ENCODE measurements around the gene PRXL2B.
"Not testable (repeated sequence)": the region's sequence is repeated elsewhere in the genome, so short reads cannot be mapped to it uniquely, and the experiment has no call there.

The PRXL2B gene

DNA sequence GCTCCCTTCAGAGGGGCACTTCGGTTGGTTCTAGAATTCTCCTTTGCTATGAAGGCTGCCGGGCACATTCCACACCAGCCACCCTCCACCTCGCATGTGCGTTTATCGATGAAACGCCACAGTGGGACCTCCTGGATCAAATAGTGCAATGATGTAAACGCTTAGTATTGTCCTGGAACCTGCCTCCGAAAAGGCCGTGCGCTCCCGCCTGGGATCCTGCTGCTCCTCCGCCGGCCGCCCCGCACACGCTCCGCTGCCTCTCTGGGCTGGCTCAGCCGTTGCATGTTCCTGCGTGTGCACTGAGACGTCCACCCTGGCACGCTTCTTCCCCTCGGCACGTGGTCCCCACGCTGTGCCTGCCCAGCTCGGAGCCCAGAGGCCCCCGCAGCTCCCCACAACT, 34.4 kb upstream of the PRXL2B start:
- Histone ChIP-seq H3K4me3 (ENCODE audit: low read length) (no peak overlapping the region), H3K9ac (ENCODE audit: low read depth, low read length) (no peak overlapping the region), H3K4me1 (ENCODE audit: insufficient read depth, low read length) (peaks cover 18% of the 10 kb centered on the region; the same call in 1 of the 2 replicates), H3K27me3 (ENCODE audit: insufficient read depth, low read length) (no peaks in the 10 kb centered on the region), H3K27ac (ENCODE audit: low read depth, low read length) (no peak overlapping the region), H3K36me3 (ENCODE audit: insufficient read depth, low read length) (no peaks in the 10 kb centered on the region), H3K9me3 (ENCODE audit: insufficient read depth, low read depth, low read length) (no peaks in the 10 kb centered on the region)
- 93% methylated on average over 23 of the region's 26 CpGs for WGBS

DNA sequence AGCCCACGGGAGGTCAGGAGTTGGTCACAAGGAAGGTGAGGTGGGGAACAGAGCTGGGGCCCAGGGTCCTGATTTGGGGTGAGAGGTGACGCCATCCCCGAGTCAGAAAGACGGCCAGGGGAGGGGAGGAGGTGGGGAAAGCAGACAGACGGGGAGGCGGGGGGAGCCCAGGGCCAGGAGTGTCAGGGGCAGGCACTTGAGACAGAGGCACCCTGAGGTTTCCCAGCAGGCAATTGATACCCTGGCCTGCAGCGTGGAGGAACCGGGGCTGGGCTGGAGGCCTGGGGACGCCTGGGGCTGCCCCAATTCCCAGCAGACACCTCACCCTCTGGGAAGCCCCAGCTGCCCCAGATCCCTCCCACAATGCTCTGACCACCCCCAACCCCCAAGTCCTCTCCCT, 33.5 kb upstream of the PRXL2B start:
- not testable (repeated sequence) for H3K9ac ChIP-seq (ENCODE audit: low read depth, low read length); H3K27ac ChIP-seq (ENCODE audit: low read depth, low read length); H3K36me3 ChIP-seq (ENCODE audit: insufficient read depth, low read length); H3K9me3 ChIP-seq (ENCODE audit: insufficient read depth, low read depth, low read length); H3K27me3 ChIP-seq (ENCODE audit: insufficient read depth, low read length); H3K4me3 ChIP-seq (ENCODE audit: low read length)
- H3K4me1 ChIP-seq (ENCODE audit: insufficient read depth, low read length), result 0 out of 2 replicates have a peak, but pooled peaks cover 10% of the 10 kb centered on the region
- 78% methylated on average over 7 of the region's 9 CpGs for WGBS

DNA sequence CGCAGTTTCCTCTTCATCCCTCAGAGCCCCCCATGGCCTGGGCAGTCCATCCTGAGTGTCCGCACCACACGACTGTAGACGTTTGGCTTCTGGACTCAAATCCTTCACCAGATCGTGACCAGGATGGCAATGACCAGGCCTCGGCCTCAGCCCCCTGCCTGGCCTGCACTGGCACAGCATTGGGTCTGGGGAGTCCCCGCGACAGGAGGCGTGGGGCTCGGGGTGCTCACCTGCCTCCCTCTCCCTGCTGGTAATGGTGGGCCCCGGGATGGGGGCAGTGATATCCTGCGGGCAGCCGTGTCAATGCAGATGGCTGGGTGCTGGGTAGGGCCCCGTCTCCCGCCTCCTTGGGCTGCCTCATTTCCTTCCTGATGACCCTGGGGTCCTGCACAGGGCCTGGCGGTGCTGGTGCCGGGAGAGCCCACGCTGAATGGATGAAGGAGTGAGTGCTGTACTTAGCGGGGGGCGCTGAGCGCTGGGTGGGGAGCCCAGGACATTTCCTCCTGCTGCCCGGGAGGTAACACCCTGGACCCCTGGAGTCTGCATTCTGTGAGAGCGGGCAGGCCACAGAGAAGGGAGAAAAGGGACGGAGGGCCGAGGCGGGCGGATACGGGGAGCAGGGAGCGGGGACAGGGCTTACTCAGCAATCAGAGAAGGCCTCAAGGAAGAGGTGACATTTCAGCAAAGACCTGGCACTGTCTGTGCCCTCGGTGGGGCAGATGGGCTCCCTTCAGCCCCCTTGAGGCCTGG, 32.5 kb upstream of the PRXL2B start:
- Histone ChIP-seq H3K9ac (ENCODE audit: low read depth, low read length) (no peak overlapping the region), H3K4me1 (ENCODE audit: insufficient read depth, low read length) (0 out of 2 replicates have a peak, but pooled peaks cover 5% of the 10 kb centered on the region), H3K9me3 (ENCODE audit: insufficient read depth, low read depth, low read length) (no peaks in the 10 kb centered on the region), H3K36me3 (ENCODE audit: insufficient read depth, low read length) (no peaks in the 10 kb centered on the region), H3K27me3 (ENCODE audit: insufficient read depth, low read length) (no peaks in the 10 kb centered on the region), H3K27ac (ENCODE audit: low read depth, low read length) (no peak overlapping the region), H3K4me3 (ENCODE audit: low read length) (no peak overlapping the region)
- 92% methylated on average over 30 of the region's 30 CpGs for WGBS

DNA sequence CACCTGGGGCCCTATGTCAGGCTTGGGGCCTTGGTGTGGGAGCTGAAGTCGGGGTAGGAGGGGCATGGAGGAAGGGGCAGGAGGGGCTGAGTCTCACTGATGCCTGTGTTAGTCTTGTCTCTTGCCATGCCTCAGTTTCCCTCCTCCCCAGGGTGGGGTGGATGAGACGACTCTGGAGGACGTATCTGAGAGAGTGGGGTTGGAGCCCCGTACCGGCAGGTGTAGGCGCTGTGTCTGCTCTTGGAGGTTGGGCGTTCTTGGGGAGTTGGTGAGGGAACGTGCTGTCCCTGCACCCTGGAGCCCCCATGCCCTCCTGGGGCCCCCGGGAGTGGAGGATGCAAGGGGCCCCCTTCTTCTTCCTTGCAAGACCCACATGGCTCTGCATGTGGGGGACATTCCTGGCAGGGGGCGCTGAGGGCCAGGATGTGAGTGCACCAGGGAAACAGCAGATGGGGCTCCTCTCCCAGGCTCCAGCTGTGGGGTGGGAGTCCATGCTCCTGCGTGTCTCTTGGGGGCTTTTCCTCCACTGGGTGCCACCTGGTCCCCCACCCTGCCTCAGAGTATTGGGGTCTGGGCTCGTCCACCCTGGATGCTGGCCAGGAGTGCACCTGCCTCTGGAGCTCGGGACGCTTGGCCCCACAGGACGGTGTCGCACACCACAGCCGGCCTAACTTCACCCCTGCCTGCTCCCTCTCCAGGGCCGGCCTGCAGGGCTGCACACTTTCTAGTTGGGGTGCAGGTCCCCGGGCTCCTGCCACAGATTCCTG, 31.8 kb upstream of the PRXL2B start:
- H3K9ac ChIP-seq (ENCODE audit: low read depth, low read length), result no peak overlapping the region
- no peak overlapping the region for H3K27ac ChIP-seq (ENCODE audit: low read depth, low read length)
- no peaks in the 10 kb centered on the region for H3K36me3 ChIP-seq (ENCODE audit: insufficient read depth, low read length)
- 0 out of 2 replicates have a peak, but pooled peaks cover 5% of the 10 kb centered on the region for H3K4me1 ChIP-seq (ENCODE audit: insufficient read depth, low read length)
- no peaks in the 10 kb centered on the region for H3K9me3 ChIP-seq (ENCODE audit: insufficient read depth, low read depth, low read length)
- no peak overlapping the region for H3K4me3 ChIP-seq (ENCODE audit: low read length)
- 85% methylated on average over 19 of the region's 19 CpGs for WGBS
- no peaks in the 10 kb centered on the region for H3K27me3 ChIP-seq (ENCODE audit: insufficient read depth, low read length)

DNA sequence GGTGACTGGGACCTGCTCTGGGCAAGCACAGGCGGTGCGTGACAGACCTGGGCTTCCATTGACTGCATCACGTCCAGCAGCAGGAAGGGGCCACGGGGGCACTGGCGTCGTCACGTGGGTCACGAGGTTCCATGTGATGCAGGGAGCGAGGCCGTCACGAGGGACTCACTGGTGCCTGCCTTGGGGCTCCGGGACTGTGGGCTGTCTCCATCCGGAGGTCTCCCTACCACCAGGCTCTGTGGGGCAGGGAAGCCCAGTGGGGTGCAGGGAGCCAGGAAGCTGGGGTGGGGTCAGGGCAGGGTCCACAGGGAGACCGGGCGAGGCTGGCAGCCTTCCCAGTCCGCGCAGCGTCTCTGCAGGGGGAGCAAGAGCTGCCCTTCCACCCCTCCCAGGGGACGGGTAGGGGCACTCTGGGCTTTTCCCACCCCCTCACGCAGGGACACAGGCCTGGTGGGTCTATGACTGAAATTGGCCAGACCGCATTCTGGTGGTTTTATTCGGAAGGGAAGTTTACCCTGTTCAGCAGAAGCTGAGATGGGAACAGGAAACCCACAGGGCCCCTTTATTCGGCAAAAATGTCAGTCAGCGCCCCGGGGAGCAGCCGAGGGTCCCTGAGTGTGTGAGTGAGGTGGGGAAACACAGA, 30.8 kb upstream of the PRXL2B start:
- H3K4me3 ChIP-seq (ENCODE audit: low read length), result no peak overlapping the region
- H3K27me3 ChIP-seq (ENCODE audit: insufficient read depth, low read length), result no peaks in the 10 kb centered on the region
- no peak overlapping the region for H3K9ac ChIP-seq (ENCODE audit: low read depth, low read length)
- H3K36me3 ChIP-seq (ENCODE audit: insufficient read depth, low read length), result no peaks in the 10 kb centered on the region
- no peak overlapping the region for H3K27ac ChIP-seq (ENCODE audit: low read depth, low read length)
- WGBS, result 90% methylated on average over 26 of the region's 26 CpGs
- 0 out of 2 replicates have a peak, but pooled peaks cover 5% of the 10 kb centered on the region for H3K4me1 ChIP-seq (ENCODE audit: insufficient read depth, low read length)
- H3K9me3 ChIP-seq (ENCODE audit: insufficient read depth, low read depth, low read length), result no peaks in the 10 kb centered on the region

DNA sequence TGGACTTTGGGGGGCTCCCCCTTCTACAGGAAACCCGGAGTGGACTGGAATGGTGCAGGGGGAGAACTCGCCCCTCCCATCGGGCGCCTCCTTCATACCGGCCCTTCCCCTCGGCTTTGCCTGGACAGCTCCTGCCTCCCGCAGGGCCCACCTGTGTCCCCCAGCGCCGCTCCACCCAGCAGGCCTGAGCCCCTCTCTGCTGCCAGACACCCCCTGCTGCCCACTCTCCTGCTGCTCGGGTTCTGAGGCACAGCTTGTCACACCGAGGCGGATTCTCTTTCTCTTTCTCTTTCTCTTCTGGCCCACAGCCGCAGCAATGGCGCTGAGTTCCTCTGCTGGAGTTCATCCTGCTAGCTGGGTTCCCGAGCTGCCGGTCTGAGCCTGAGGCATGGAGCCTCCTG, 30.3 kb upstream of the PRXL2B start, which contains the start of gene TNFRSF14:
TNFRSF14 (plus strand) TSS at position 95 of the 401 bp plus-strand sequence; CDS start at position 389, 294 bp downstream.
- 57% methylated on average over 15 of the region's 16 CpGs for WGBS
- no peak within 1 kb of the TSS for H3K27ac ChIP-seq (ENCODE audit: low read depth, low read length)

DNA sequence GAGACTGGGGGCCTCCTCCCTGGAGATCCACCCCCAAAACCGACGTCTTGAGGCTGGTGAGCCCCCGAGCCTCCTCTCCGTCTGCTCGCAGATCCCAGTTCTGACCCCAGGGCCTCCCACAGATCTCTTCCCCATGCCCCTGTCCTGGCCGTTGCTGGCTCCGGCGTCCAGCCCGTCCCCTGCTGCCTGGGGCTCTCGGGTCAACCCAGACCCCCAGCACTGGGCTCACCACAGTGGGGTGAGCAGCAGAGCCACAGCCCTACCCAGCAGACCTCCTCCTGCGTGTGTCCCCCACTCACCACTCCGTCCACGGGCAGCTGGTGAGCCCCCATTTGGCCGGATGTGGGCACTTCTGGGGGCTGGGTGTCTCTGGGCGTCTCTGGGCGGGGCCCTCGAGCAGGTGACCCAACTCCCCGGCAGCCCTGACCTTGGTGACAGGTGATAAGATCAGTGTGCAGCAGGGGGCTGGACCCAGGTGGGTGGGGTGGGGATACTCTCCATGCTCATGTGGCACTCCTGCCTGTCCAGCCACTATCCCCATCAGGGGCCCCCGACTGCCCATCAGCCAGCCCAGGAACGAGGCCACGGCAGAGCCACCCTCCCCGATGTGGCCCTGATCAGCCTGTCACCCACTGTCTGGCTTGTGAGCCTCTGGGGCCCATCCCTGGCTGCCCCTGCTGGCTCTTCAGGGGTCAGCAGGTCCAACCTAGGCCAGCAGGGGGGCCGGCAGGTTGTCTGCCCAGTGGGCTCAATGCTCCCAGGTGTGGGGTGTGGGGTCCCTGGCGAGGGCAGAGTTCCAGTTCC, 29.7 kb upstream of the PRXL2B start:
- H3K27me3 ChIP-seq (ENCODE audit: insufficient read depth, low read length), result no peaks in the 10 kb centered on the region
- 86% methylated on average over 24 of the region's 24 CpGs for WGBS
- H3K4me1 ChIP-seq (ENCODE audit: insufficient read depth, low read length), result 0 out of 2 replicates have a peak, but pooled peaks cover 5% of the 10 kb centered on the region
- H3K27ac ChIP-seq (ENCODE audit: low read depth, low read length), result no peak overlapping the region
- no peaks in the 10 kb centered on the region for H3K36me3 ChIP-seq (ENCODE audit: insufficient read depth, low read length)
- no peak overlapping the region for H3K4me3 ChIP-seq (ENCODE audit: low read length)
- no peaks in the 10 kb centered on the region for H3K9me3 ChIP-seq (ENCODE audit: insufficient read depth, low read depth, low read length)
- no peak overlapping the region for H3K9ac ChIP-seq (ENCODE audit: low read depth, low read length)

More for the DNA sequence above, 30.3 kb upstream of the PRXL2B start, which contains the start of gene TNFRSF14:
- H3K9ac ChIP-seq (ENCODE audit: low read depth, low read length), result no peak within 1 kb of the TSS
- no peaks in the 10 kb centered on the region for H3K36me3 ChIP-seq (ENCODE audit: insufficient read depth, low read length)
- 0 out of 2 replicates have a peak, but pooled peaks cover 5% of the 10 kb centered on the region for H3K4me1 ChIP-seq (ENCODE audit: insufficient read depth, low read length)
- no peaks in the 10 kb centered on the region for H3K9me3 ChIP-seq (ENCODE audit: insufficient read depth, low read depth, low read length)
- no peak within 1 kb of the TSS for H3K4me3 ChIP-seq (ENCODE audit: low read length)
- H3K27me3 ChIP-seq (ENCODE audit: insufficient read depth, low read length), result no peaks in the 10 kb centered on the region

DNA sequence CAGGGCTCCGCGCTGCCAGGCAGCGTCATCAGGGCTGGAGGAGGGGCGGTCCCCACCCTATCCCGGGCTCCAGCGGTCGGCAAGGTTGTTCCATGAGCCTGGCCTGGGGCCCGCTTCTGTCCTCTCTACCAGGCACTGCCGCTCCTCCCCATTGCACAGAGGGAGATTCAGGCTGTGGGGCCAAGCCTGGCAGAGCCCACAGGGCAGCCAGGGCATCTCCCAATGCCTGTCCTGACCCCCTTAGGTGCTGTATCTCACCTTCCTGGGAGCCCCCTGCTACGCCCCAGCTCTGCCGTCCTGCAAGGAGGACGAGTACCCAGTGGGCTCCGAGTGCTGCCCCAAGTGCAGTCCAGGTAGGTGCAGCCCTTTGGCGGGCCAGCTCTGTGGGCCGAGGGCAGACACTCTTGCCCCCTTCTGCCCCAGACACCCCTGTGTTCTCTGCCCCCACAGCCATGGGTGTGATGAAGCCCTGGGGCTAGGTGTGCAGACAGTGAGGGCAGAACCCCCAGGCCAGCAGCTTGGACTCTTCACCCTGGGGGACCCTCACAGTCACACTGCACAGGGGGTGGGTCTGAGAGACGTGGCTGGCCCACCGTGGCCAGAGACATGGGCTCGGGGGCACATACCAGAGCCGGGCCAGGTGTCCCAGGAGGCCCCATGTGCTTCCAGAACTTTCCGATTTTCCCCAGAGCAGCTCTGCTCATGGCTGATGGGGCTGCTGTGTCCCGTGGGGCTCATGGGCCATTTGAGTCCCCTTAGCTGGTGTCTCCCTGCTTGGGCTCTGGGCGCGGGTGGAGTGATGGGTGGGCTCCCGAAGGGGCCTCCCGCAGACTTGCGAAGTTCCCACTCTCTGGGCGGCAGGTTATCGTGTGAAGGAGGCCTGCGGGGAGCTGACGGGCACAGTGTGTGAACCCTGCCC, 28.8 kb upstream of the PRXL2B start:
- H3K4me1 ChIP-seq (ENCODE audit: insufficient read depth, low read length), result 0 out of 2 replicates have a peak, but pooled peaks cover 5% of the 10 kb centered on the region
- no peak overlapping the region for H3K9ac ChIP-seq (ENCODE audit: low read depth, low read length)
- H3K27ac ChIP-seq (ENCODE audit: low read depth, low read length), result no peak overlapping the region

DNA sequence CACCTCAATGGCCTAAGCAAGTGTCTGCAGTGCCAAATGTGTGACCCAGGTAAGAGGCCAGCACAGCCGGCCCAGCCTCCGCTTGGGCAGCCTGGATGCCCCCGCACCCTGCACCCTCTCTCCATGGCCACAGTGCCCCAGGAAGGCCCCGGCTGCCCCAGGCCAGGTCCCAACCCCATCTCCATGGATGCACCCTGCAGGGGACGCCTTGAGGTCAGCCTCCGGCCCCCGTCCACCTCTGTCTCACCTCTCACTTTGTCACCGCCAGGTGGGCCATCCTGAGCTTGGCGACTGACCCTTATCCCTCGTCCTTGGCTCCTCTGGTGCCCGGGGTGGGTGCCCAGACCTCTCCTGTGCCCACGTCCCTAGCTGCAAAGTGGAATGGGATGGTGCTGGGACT, 28.2 kb upstream of the PRXL2B start:
- H3K9me3 ChIP-seq (ENCODE audit: insufficient read depth, low read depth, low read length), result no peaks in the 10 kb centered on the region
- 93% methylated on average over 12 of the region's 12 CpGs for WGBS
- no peak overlapping the region for H3K4me3 ChIP-seq (ENCODE audit: low read length)
- no peaks in the 10 kb centered on the region for H3K27me3 ChIP-seq (ENCODE audit: insufficient read depth, low read length)
- no peak overlapping the region for H3K27ac ChIP-seq (ENCODE audit: low read depth, low read length)
- no peak overlapping the region for H3K9ac ChIP-seq (ENCODE audit: low read depth, low read length)
- H3K36me3 ChIP-seq (ENCODE audit: insufficient read depth, low read length), result no peaks in the 10 kb centered on the region
- H3K4me1 ChIP-seq (ENCODE audit: insufficient read depth, low read length), result 0 out of 2 replicates have a peak, but pooled peaks cover 5% of the 10 kb centered on the region

More for the DNA sequence above, 28.8 kb upstream of the PRXL2B start:
- 91% methylated on average over 30 of the region's 30 CpGs for WGBS
- no peaks in the 10 kb centered on the region for H3K9me3 ChIP-seq (ENCODE audit: insufficient read depth, low read depth, low read length)
- no peaks in the 10 kb centered on the region for H3K36me3 ChIP-seq (ENCODE audit: insufficient read depth, low read length)
- no peak overlapping the region for H3K4me3 ChIP-seq (ENCODE audit: low read length)
- H3K27me3 ChIP-seq (ENCODE audit: insufficient read depth, low read length), result no peaks in the 10 kb centered on the region

DNA sequence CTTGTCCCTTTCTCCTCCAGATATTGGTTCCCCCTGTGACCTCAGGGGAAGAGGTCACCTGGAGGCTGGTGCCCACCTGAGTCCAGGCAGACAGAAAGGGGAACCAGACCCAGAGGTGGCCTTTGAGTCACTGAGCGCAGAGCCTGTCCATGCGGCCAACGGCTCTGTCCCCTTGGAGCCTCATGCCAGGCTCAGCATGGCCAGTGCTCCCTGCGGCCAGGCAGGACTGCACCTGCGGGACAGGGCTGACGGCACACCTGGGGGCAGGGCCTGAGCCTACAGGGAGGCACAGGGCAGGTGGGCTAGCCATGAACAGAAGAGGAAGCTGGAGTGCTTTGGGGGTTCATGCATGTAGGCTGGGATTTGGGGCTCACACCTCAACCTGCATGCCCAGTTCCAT, 27.7 kb upstream of the PRXL2B start:
- no peaks in the 10 kb centered on the region for H3K27me3 ChIP-seq (ENCODE audit: insufficient read depth, low read length)
- H3K4me1 ChIP-seq (ENCODE audit: insufficient read depth, low read length), result 0 out of 2 replicates have a peak, but pooled peaks cover 5% of the 10 kb centered on the region
- no peaks in the 10 kb centered on the region for H3K9me3 ChIP-seq (ENCODE audit: insufficient read depth, low read depth, low read length)
- WGBS, result 95% methylated on average over 6 of the region's 6 CpGs
- no peak overlapping the region for H3K9ac ChIP-seq (ENCODE audit: low read depth, low read length)
- no peaks in the 10 kb centered on the region for H3K36me3 ChIP-seq (ENCODE audit: insufficient read depth, low read length)
- H3K4me3 ChIP-seq (ENCODE audit: low read length), result no peak overlapping the region
- H3K27ac ChIP-seq (ENCODE audit: low read depth, low read length), result no peak overlapping the region
